SJSA1 (cell line): Measurements from ENCODE around the gene RNF208. TPM values are rescaled to one million over a fixed set of nuclear protein-coding genes. Genes with fewer than 3 reads are reported as not detected.

ENCODE experiments used
- DNase-seq, 2 experiments: peaks; one replicate each; pipeline ENCODE4 v3.0.0-alpha.2; 2015 to 2020; ENCODE audit warnings: low spot score in 2 of 2, low read depth in 1 of 2
- H3K27ac ChIP-seq: fragments of 250-450 bp; sonication (Bioruptor Pico); 2 replicates; pipeline ENCODE4 v1.5.1; 2020; ENCODE audit warnings: mild to moderate bottlenecking, moderate library complexity
- H3K27me3 ChIP-seq: fragments of 250-450 bp; sonication (Bioruptor Pico); replicated peaks from 2 replicates; pipeline ENCODE4 v1.5.1; 2020; ENCODE audit warnings: mild to moderate bottlenecking, moderate library complexity
- H3K36me3 ChIP-seq: fragments of 250-450 bp; sonication (Bioruptor Pico); 2 replicates; pipeline ENCODE4 v1.5.1; 2020; ENCODE audit warnings: mild to moderate bottlenecking
- H3K4me1 ChIP-seq: fragments of 250-450 bp; sonication (Bioruptor Pico); replicated peaks from 2 replicates; pipeline ENCODE4 v1.6.1; 2021; ENCODE audit warnings: mild to moderate bottlenecking
- H3K4me3 ChIP-seq: fragments of 250-450 bp; sonication (Bioruptor Pico); 2 replicates; pipeline ENCODE4 v1.5.1; 2020; ENCODE audit warnings: mild to moderate bottlenecking
- H3K9me3 ChIP-seq: fragments of 250-450 bp; sonication (Bioruptor Pico); replicated peaks from 2 replicates; pipeline ENCODE4 v1.5.1; 2020; ENCODE audit warnings: mild to moderate bottlenecking
- total RNA-seq: library from RNA; depleted of rRNA; stranded (reverse); fragments of >200 nt; shearing (Covaris generic); gene quantifications from 2 replicates; pipeline ENCODE4 v1.2.3, GENCODE V29; 2014

RNF208 gene
- total RNA-seq, 1 experiment from 2014 or later = not detected

GRCh38 chr9:137194388-137194787 is 27.7 kb downstream of the RNF208 start:
- Histone ChIP-seq H3K27me3 (no peaks in the 10 kb centered on the region), H3K36me3 (peaks cover 30% of the 10 kb centered on the region), H3K4me1 (peaks cover 11% of the 10 kb centered on the region), H3K9me3 (no peaks in the 10 kb centered on the region), H3K27ac (no peak overlapping the region), H3K4me3 (no peak overlapping the region)
- no peak for DNase-seq

- H3K4me1 ChIP-seq = peaks cover 14% of the 10 kb centered on the region
- DNase-seq = no peak
- no peak overlapping the region for H3K4me3 ChIP-seq
- no peak overlapping the region for H3K27ac ChIP-seq
- no peaks in the 10 kb centered on the region for H3K27me3 ChIP-seq
- H3K9me3 ChIP-seq = no peaks in the 10 kb centered on the region
- H3K36me3 ChIP-seq = peaks cover 37% of the 10 kb centered on the region
Measured at GRCh38 chr9:137193771-137194170, 28.3 kb downstream of the RNF208 start.

GRCh38 chr9:137192859-137193258 is 29.2 kb downstream of the RNF208 start:
- H3K27ac ChIP-seq = no peak overlapping the region
- no peaks in the 10 kb centered on the region for H3K9me3 ChIP-seq
- H3K36me3 ChIP-seq = peaks cover 45% of the 10 kb centered on the region
- DNase-seq = no peak
- H3K4me3 ChIP-seq = no peak overlapping the region
- H3K27me3 ChIP-seq = no peaks in the 10 kb centered on the region
- H3K4me1 ChIP-seq = peaks cover 14% of the 10 kb centered on the region

GRCh38 chr9:137192448-137192780 is 29.6 kb downstream of the RNF208 start:
- Histone ChIP-seq H3K36me3 (peaks cover 49% of the 10 kb centered on the region), H3K4me3 (no peak overlapping the region), H3K9me3 (no peaks in the 10 kb centered on the region), H3K27me3 (no peaks in the 10 kb centered on the region), H3K4me1 (peaks cover 18% of the 10 kb centered on the region), H3K27ac (no peak overlapping the region)
- no peak for DNase-seq

GRCh38 chr9:137191691-137192447 is 30.2 kb downstream of the RNF208 start:
- Histone ChIP-seq H3K27me3 (no peaks in the 10 kb centered on the region), H3K4me3 (no peak overlapping the region), H3K27ac (no peak overlapping the region), H3K4me1 (peaks cover 24% of the 10 kb centered on the region), H3K36me3 (peaks cover 54% of the 10 kb centered on the region), H3K9me3 (no peaks in the 10 kb centered on the region)
- no peak for DNase-seq

- Histone ChIP-seq H3K9me3 (no peaks in the 10 kb centered on the region), H3K36me3 (peaks cover 61% of the 10 kb centered on the region), H3K27me3 (no peaks in the 10 kb centered on the region), H3K4me1 (peaks cover 25% of the 10 kb centered on the region), H3K4me3 (no peak overlapping the region), H3K27ac (no peak overlapping the region)
- DNase-seq = no peak
Measured at GRCh38 chr9:137191245-137191644, 30.8 kb downstream of the RNF208 start.

- H3K9me3 ChIP-seq = no peaks in the 10 kb centered on the region
- H3K36me3 ChIP-seq = peaks cover 69% of the 10 kb centered on the region
- no peak for DNase-seq
- H3K27ac ChIP-seq = no peak overlapping the region
- no peak overlapping the region for H3K4me3 ChIP-seq
- H3K4me1 ChIP-seq = peaks cover 25% of the 10 kb centered on the region
- H3K27me3 ChIP-seq = no peaks in the 10 kb centered on the region
Measured at GRCh38 chr9:137190315-137190856, 31.7 kb downstream of the RNF208 start.

GRCh38 chr9:137189297-137190295 is 32.4 kb downstream of the RNF208 start:
- Histone ChIP-seq H3K4me1 (peaks cover 25% of the 10 kb centered on the region), H3K9me3 (no peaks in the 10 kb centered on the region), H3K4me3 (peak overlapping the region; percentile 93), H3K27ac (peak overlapping the region; percentile 83), H3K27me3 (no peaks in the 10 kb centered on the region), H3K36me3 (peaks cover 74% of the 10 kb centered on the region)
- no peak for DNase-seq

GRCh38 chr9:137188490-137189296 is 33.3 kb downstream of the RNF208 start, which contains the start of the genes ANAPC2 and SSNA1:
ANAPC2 (minus strand) TSS chr9:137188560; CDS start chr9:137188532, 28 bp downstream.
SSNA1 (plus strand) TSS chr9:137188676; CDS start chr9:137188727, 51 bp downstream.
- no peaks in the 10 kb centered on the region for H3K9me3 ChIP-seq
- peak within 1 kb of the TSS; percentile 93 for H3K4me3 ChIP-seq
- peak within 1 kb of the TSS; percentile 83 for H3K27ac ChIP-seq
- H3K27me3 ChIP-seq = no peaks in the 10 kb centered on the region
- DNase-seq = peak; percentile 90 to 91
- H3K36me3 ChIP-seq = peaks cover 77% of the 10 kb centered on the region
- H3K4me1 ChIP-seq = peaks cover 25% of the 10 kb centered on the region

- Histone ChIP-seq H3K4me1 (peaks cover 25% of the 10 kb centered on the region), H3K36me3 (peaks cover 83% of the 10 kb centered on the region), H3K27ac (peak overlapping the region; percentile 83), H3K4me3 (peak overlapping the region; percentile 93), H3K9me3 (no peaks in the 10 kb centered on the region), H3K27me3 (no peaks in the 10 kb centered on the region)
- no peak for DNase-seq
Measured at GRCh38 chr9:137188086-137188489, 34.0 kb downstream of the RNF208 start.

- Histone ChIP-seq H3K27me3 (no peaks in the 10 kb centered on the region), H3K36me3 (peaks cover 89% of the 10 kb centered on the region), H3K9me3 (no peaks in the 10 kb centered on the region), H3K4me3 (peak overlapping the region; percentile 93), H3K4me1 (peaks cover 25% of the 10 kb centered on the region), H3K27ac (no peak overlapping the region)
- no peak for DNase-seq
Measured at GRCh38 chr9:137187386-137187785, 34.7 kb downstream of the RNF208 start.

GRCh38 chr9:137186385-137186784 is 35.7 kb downstream of the RNF208 start:
- peaks cover 87% of the 10 kb centered on the region for H3K36me3 ChIP-seq

GRCh38 chr9:137185921-137186320 is 36.1 kb downstream of the RNF208 start:
- peaks cover 87% of the 10 kb centered on the region for H3K36me3 ChIP-seq
- no peak overlapping the region for H3K4me3 ChIP-seq
- DNase-seq = no peak
- H3K4me1 ChIP-seq = peaks cover 25% of the 10 kb centered on the region
- H3K27me3 ChIP-seq = no peaks in the 10 kb centered on the region
- H3K9me3 ChIP-seq = no peaks in the 10 kb centered on the region
- H3K27ac ChIP-seq = no peak overlapping the region

More at GRCh38 chr9:137186385-137186784, 35.7 kb downstream of the RNF208 start:
- Histone ChIP-seq H3K27ac (no peak overlapping the region), H3K27me3 (no peaks in the 10 kb centered on the region), H3K4me3 (no peak overlapping the region), H3K9me3 (no peaks in the 10 kb centered on the region), H3K4me1 (peaks cover 25% of the 10 kb centered on the region)
- no peak for DNase-seq
